ENCODE measurements around the gene LACRT.

LACRT gene

DNA sequence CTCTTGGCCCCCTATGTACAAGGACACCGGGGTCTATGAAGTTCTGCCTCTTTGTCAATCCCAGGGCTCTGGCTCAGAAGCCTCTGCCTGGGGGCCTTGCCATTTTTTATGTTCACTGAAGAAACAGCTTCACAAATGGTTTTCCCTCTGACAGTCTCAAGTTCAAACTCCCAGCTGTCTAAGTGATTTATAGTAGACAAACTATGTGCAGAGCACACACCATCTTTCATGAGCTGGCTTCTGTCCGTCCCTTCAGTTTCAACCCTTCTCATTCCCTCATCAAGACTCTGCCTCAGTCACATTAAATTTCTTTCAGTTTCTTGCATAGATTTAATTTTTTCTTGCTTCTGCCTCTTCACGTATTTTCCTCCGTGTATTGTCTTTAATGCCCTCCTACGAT lies 16.2 kb upstream of the LACRT start:
- no peak overlapping the region for H3K27ac ChIP-seq (ENCODE audit: low read depth, low read length, poor library complexity, severe bottlenecking)
- no peaks in the 10 kb centered on the region for H4K20me1 ChIP-seq (ENCODE audit: insufficient read depth, low read length)
- no peak overlapping the region for H3K4me3 ChIP-seq (ENCODE audit: low read depth, low read length, poor library complexity, severe bottlenecking)
- H3K4me1 ChIP-seq (ENCODE audit: insufficient read depth, low read length, severe bottlenecking) = no peaks in the 10 kb centered on the region
- H3K9ac ChIP-seq (ENCODE audit: low read length) = no peak overlapping the region
- H3K79me2 ChIP-seq (ENCODE audit: insufficient read depth, low read length) = no peaks in the 10 kb centered on the region
- no peaks in the 10 kb centered on the region for H3K9me2 ChIP-seq (ENCODE audit: low read depth, low read length)
- no peaks in the 10 kb centered on the region for H3K27me3 ChIP-seq (ENCODE audit: insufficient read depth, low read length)
- H3K36me3 ChIP-seq (ENCODE audit: insufficient read depth, low read length) = no peaks in the 10 kb centered on the region
- TF ChIP-seq, protein P1, sequence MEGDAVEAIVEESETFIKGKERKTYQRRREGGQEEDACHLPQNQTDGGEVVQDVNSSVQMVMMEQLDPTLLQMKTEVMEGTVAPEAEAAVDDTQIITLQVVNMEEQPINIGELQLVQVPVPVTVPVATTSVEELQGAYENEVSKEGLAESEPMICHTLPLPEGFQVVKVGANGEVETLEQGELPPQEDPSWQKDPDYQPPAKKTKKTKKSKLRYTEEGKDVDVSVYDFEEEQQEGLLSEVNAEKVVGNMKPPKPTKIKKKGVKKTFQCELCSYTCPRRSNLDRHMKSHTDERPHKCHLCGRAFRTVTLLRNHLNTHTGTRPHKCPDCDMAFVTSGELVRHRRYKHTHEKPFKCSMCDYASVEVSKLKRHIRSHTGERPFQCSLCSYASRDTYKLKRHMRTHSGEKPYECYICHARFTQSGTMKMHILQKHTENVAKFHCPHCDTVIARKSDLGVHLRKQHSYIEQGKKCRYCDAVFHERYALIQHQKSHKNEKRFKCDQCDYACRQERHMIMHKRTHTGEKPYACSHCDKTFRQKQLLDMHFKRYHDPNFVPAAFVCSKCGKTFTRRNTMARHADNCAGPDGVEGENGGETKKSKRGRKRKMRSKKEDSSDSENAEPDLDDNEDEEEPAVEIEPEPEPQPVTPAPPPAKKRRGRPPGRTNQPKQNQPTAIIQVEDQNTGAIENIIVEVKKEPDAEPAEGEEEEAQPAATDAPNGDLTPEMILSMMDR (IDR thresholded peaks at IDR 0.05; ENCODE audit: low read length) = no peak
- no peak for TF ChIP-seq EZH2 (IDR thresholded peaks at IDR 0.05; ENCODE audit: borderline replicate concordance, low read length)
- no peak overlapping the region for H3K4me2 ChIP-seq (ENCODE audit: low read length)
- H3F3A ChIP-seq (ENCODE audit: insufficient read depth, low read length) = no peaks in the 10 kb centered on the region
- no peak overlapping the region for H2AFZ ChIP-seq (ENCODE audit: low read length)
- no peaks in the 10 kb centered on the region for H3K9me3 ChIP-seq (ENCODE audit: low read length)

GRCh38 chr12:54650409-54650808 lies 15.7 kb upstream of the LACRT start:
- no peak overlapping the region for H3K4me2 ChIP-seq (ENCODE audit: low read length)
- H2AFZ ChIP-seq (ENCODE audit: low read length) = no peak overlapping the region
- no peaks in the 10 kb centered on the region for H3K27me3 ChIP-seq (ENCODE audit: insufficient read depth, low read length)
- H3F3A ChIP-seq (ENCODE audit: insufficient read depth, low read length) = no peaks in the 10 kb centered on the region
- no peaks in the 10 kb centered on the region for H3K9me3 ChIP-seq (ENCODE audit: low read length)
- no peaks in the 10 kb centered on the region for H4K20me1 ChIP-seq (ENCODE audit: insufficient read depth, low read length)
- H3K27ac ChIP-seq (ENCODE audit: low read depth, low read length, poor library complexity, severe bottlenecking) = no peak overlapping the region
- H3K4me3 ChIP-seq (ENCODE audit: low read depth, low read length, poor library complexity, severe bottlenecking) = no peak overlapping the region
- H3K9me2 ChIP-seq (ENCODE audit: low read depth, low read length) = no peaks in the 10 kb centered on the region
- H3K4me1 ChIP-seq (ENCODE audit: insufficient read depth, low read length, severe bottlenecking) = no peaks in the 10 kb centered on the region
- no peak overlapping the region for H3K9ac ChIP-seq (ENCODE audit: low read length)
- TF ChIP-seq, protein P1 (IDR thresholded peaks at IDR 0.05; ENCODE audit: low read length) = no peak
- no peak for TF ChIP-seq EZH2 (IDR thresholded peaks at IDR 0.05; ENCODE audit: borderline replicate concordance, low read length)
- no peaks in the 10 kb centered on the region for H3K36me3 ChIP-seq (ENCODE audit: insufficient read depth, low read length)
- no peaks in the 10 kb centered on the region for H3K79me2 ChIP-seq (ENCODE audit: insufficient read depth, low read length)

- H3K9me3 ChIP-seq (ENCODE audit: low read length) = no peaks in the 10 kb centered on the region
- no peak overlapping the region for H3K9ac ChIP-seq (ENCODE audit: low read length)
- H3K4me1 ChIP-seq (ENCODE audit: insufficient read depth, low read length, severe bottlenecking) = no peaks in the 10 kb centered on the region
- H3K36me3 ChIP-seq (ENCODE audit: insufficient read depth, low read length) = no peaks in the 10 kb centered on the region
- H4K20me1 ChIP-seq (ENCODE audit: insufficient read depth, low read length) = no peaks in the 10 kb centered on the region
- no peaks in the 10 kb centered on the region for H3K9me2 ChIP-seq (ENCODE audit: low read depth, low read length)
- H3K27ac ChIP-seq (ENCODE audit: low read depth, low read length, poor library complexity, severe bottlenecking) = no peak overlapping the region
- no peaks in the 10 kb centered on the region for H3K27me3 ChIP-seq (ENCODE audit: insufficient read depth, low read length)
- H3K4me3 ChIP-seq (ENCODE audit: low read depth, low read length, poor library complexity, severe bottlenecking) = no peak overlapping the region
- no peaks in the 10 kb centered on the region for H3F3A ChIP-seq (ENCODE audit: insufficient read depth, low read length)
- H3K4me2 ChIP-seq (ENCODE audit: low read length) = no peak overlapping the region
- no peak overlapping the region for H2AFZ ChIP-seq (ENCODE audit: low read length)
- no peaks in the 10 kb centered on the region for H3K79me2 ChIP-seq (ENCODE audit: insufficient read depth, low read length)
- TF ChIP-seq, protein P1 (IDR thresholded peaks at IDR 0.05; ENCODE audit: low read length) = no peak
- no peak for TF ChIP-seq EZH2 (IDR thresholded peaks at IDR 0.05; ENCODE audit: borderline replicate concordance, low read length)
These were observed 15.1 kb upstream of the LACRT start for GRCh38 chr12:54649825-54650224.

All from OCI-LY1 (cell line).